Measurements from ENCODE around the gene SPATA2. TPM values are rescaled to one million over a fixed set of nuclear protein-coding genes. Genes with fewer than 3 reads are reported as not detected.

The SPATA2 gene
- total and polyA plus RNA-seq, 2 of the 13 experiments (the other 11 are each of a cell fraction or from before 2014, with no cell fraction given) = 3.2 to 8.7 TPM

DNA sequence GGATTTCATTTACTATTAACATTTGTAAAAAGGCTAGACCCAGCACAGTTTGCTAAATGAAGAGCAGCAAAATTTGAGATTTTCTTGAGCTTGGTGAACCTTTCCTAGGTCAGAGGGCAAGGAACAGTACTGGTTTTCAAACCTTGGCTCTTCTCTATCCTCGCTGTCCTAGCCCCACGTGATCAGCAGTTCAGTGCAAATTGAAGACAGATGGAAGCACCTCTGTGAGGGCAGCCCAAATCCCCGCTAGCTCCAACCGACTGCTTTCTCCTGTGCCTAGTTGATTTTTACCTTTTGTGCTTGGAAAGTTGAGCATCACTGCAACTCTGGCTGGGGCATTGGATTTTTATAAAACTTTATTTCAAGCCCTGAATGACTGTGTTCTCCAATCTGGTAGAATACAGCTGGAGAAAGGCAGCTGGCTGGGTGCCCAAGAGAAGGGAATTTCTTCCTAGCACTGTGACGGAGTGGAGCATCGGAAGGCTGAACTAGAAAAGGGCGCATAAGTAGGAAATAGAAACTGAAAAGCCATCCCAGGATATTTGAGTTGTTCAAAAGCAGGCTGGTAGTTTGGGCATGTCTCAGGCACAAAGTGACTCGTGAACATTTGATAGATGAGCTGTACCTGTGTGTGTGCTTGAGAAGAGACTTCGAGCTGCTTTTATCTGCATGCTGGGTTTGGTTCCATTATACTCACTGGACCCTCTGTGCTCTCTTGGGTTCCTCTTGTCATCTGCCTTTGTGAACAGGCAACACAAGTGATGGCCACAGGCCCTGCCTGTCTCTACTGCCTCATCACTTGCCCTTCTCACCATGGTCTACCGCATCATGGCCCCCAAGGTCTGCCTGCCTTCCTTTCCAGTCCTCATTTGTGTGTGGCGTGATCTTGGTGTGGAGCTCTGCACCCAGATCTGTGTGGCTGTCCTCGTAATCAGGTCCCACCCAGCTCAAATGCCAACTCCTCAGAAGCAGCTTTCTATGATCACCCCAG, 23.1 kb upstream of the SPATA2 start (continued):
- TF ChIP-seq HMG20A (CRISPR knock-in tag; IDR thresholded peaks at IDR 0.05; ENCODE audit: borderline replicate concordance) (no peak), MTA3 (CRISPR knock-in tag; IDR thresholded peaks at IDR 0.05) (no peak), ZFP36 (IDR thresholded peaks at IDR 0.05; ENCODE audit: borderline replicate concordance, low read depth, low read length, partially characterized antibody) (no peak), CENPX (CRISPR knock-in tag; IDR thresholded peaks at IDR 0.05) (no peak), NCOA1 (CRISPR knock-in tag; IDR thresholded peaks at IDR 0.05) (no peak), KLF15 (CRISPR knock-in tag; IDR thresholded peaks at IDR 0.05; ENCODE audit: borderline replicate concordance) (no peak), YY1 (IDR thresholded peaks at IDR 0.05; ENCODE audit: insufficient read depth, insufficient replicate concordance, low read depth, low read length) (no peak), ZFP1 (CRISPR knock-in tag; IDR thresholded peaks at IDR 0.05) (no peak), RBAK (CRISPR knock-in tag; IDR thresholded peaks at IDR 0.05) (no peak), AGO2 (optimal IDR thresholded peaks at IDR 0.05; ENCODE audit: low read depth, low read length) (no peak), ZSCAN21 (CRISPR knock-in tag; IDR thresholded peaks at IDR 0.05; ENCODE audit: borderline replicate concordance) (no peak), ZNF3 (CRISPR knock-in tag; IDR thresholded peaks at IDR 0.05) (no peak), ZNF12 (CRISPR knock-in tag; IDR thresholded peaks at IDR 0.05) (no peak), SMC3 (IDR thresholded peaks at IDR 0.05; ENCODE audit: low read length) (no peak)
- TF ChIP-seq, protein P1, sequence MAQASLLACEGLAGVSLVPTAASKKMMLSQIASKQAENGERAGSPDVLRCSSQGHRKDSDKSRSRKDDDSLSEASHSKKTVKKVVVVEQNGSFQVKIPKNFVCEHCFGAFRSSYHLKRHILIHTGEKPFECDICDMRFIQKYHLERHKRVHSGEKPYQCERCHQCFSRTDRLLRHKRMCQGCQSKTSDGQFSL (CRISPR knock-in tag; IDR thresholded peaks at IDR 0.05) = no peak
- TF ChIP-seq, protein P2, sequence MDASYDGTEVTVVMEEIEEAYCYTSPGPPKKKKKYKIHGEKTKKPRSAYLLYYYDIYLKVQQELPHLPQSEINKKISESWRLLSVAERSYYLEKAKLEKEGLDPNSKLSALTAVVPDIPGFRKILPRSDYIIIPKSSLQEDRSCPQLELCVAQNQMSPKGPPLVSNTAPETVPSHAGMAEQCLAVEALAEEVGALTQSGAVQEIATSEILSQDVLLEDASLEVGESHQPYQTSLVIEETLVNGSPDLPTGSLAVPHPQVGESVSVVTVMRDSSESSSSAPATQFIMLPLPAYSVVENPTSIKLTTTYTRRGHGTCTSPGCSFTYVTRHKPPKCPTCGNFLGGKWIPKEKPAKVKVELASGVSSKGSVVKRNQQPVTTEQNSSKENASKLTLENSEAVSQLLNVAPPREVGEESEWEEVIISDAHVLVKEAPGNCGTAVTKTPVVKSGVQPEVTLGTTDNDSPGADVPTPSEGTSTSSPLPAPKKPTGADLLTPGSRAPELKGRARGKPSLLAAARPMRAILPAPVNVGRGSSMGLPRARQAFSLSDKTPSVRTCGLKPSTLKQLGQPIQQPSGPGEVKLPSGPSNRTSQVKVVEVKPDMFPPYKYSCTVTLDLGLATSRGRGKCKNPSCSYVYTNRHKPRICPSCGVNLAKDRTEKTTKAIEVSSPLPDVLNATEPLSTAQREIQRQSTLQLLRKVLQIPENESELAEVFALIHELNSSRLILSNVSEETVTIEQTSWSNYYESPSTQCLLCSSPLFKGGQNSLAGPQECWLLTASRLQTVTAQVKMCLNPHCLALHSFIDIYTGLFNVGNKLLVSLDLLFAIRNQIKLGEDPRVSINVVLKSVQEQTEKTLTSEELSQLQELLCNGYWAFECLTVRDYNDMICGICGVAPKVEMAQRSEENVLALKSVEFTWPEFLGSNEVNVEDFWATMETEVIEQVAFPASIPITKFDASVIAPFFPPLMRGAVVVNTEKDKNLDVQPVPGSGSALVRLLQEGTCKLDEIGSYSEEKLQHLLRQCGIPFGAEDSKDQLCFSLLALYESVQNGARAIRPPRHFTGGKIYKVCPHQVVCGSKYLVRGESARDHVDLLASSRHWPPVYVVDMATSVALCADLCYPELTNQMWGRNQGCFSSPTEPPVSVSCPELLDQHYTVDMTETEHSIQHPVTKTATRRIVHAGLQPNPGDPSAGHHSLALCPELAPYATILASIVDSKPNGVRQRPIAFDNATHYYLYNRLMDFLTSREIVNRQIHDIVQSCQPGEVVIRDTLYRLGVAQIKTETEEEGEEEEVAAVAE (CRISPR knock-in tag; IDR thresholded peaks at IDR 0.05; ENCODE audit: borderline replicate concordance) = no peak
- TF ChIP-seq, protein P3, sequence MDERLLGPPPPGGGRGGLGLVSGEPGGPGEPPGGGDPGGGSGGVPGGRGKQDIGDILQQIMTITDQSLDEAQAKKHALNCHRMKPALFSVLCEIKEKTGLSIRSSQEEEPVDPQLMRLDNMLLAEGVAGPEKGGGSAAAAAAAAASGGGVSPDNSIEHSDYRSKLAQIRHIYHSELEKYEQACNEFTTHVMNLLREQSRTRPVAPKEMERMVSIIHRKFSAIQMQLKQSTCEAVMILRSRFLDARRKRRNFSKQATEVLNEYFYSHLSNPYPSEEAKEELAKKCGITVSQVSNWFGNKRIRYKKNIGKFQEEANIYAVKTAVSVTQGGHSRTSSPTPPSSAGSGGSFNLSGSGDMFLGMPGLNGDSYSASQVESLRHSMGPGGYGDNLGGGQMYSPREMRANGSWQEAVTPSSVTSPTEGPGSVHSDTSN (CRISPR knock-in tag; IDR thresholded peaks at IDR 0.05) = 0 out of 2 replicates have a peak, but pooled peaks have one; percentile 11

Measured in HepG2 (cell line).